Transverse colon (tissue), 4 donors: ENCODE data around the gene INTS7. TPM values are rescaled to one million over a fixed set of nuclear protein-coding genes. Genes with fewer than 3 reads are reported as not detected.

ENCODE experiments used
- DNase-seq: peaks from one replicate; pipeline ENCODE4 v3.0.0-alpha.2; 2019
- H3K27ac ChIP-seq, 4 donors: fragments of 200-600 bp; sonication (generic); 2 replicates each; pipeline ENCODE4 v1.5.1; 2016 to 2018; ENCODE audit warnings: inconsistent platforms in 4 of 4
- H3K27me3 ChIP-seq: fragments of 200-600 bp; sonication (generic); 2 replicates; pipeline ENCODE4 v1.5.1; 2017; ENCODE audit warnings: inconsistent platforms
- H3K36me3 ChIP-seq, 4 donors: fragments of 200-600 bp; sonication (generic); 2 replicates each; pipeline ENCODE4 v1.5.1; 2017 to 2019; ENCODE audit warnings: inconsistent platforms in 4 of 4
- H3K4me1 ChIP-seq, 4 donors: fragments of 200-600 bp; sonication (generic); 2 replicates each; pipeline ENCODE4 v1.5.1; 2017 to 2020; ENCODE audit warnings: inconsistent platforms in 4 of 4
- H3K4me3 ChIP-seq, 4 donors: fragments of 200-600 bp; sonication (generic); 1 replicate in 1 of 4; 2 replicates in 3 of 4; pipeline versions ENCODE4 v1.5.1 to v1.6.1; 2017 to 2019; ENCODE audit warnings: inconsistent platforms in 4 of 4
- H3K9me3 ChIP-seq, 2 donors: fragments of 200-600 bp; sonication (generic); 2 replicates each; pipeline ENCODE4 v1.5.1; 2017 to 2019; ENCODE audit warnings: inconsistent platforms in 2 of 2
- CTCF ChIP-seq, 5 experiments: fragments of 200-600 bp in 3 of 5; fragments of 450-650 bp in 2 of 5; sonication (generic) in 3 of 5; IDR thresholded peaks; 1 replicate in 2 of 5; 2 replicates in 3 of 5; pipeline ENCODE4 v1.5.1; 2016 to 2017; ENCODE audit warnings: antibody characterized with exemption in 5 of 5, inconsistent platforms in 3 of 5, mild to moderate bottlenecking in 2 of 5, moderate library complexity in 1 of 5
- EP300 ChIP-seq: sonication (generic); formaldehyde crosslinking; IDR thresholded peaks from one replicate; pipeline ENCODE4 v1.6.1; 2017; ENCODE audit warnings: antibody characterized with exemption, low read depth
- POLR2A ChIP-seq: fragments of 450-650 bp; IDR thresholded peaks from one replicate; pipeline ENCODE4 v1.6.1; 2016; ENCODE audit warnings: antibody characterized with exemption, mild to moderate bottlenecking, moderate library complexity
- POLR2AphosphoS5 ChIP-seq, 3 donors: sonication (generic); formaldehyde crosslinking; IDR thresholded peaks; one replicate each; pipeline ENCODE4 v1.6.1; 2016; ENCODE audit warnings: antibody characterized with exemption in 3 of 3
- WGBS, 2 donors: methylation state at CpG; one replicate each; pipeline ENCODE4 v1.1.5; 2018; ENCODE audit warnings: low coverage in 1 of 2; 5-methylcytosine and 5-hydroxymethylcytosine counted together
- in situ Hi-C, 4 donors: fragments of 200-750 bp; cut with MboI; loops; one replicate each; pipeline versions ENCODE4 v1.15.0 to v1.15.1; 2017; ENCODE audit warnings: low sequenced_read_pairs in 3 of 4, low pct_ligation_motif_present in 1 of 4, low pct_unique_long_range_greater_than_20kb in 1 of 4
- intact Hi-C: fragments of 100-400 bp; cut with DNase I; formaldehyde crosslinking; loops from one replicate; pipeline ENCODE4 v1.15.1; 2023; ENCODE audit warnings: low total_unique reads
- total RNA-seq, 4 donors: library from RNA; depleted of rRNA; stranded (reverse); fragments of >200 nt; gene quantifications; one replicate each; pipeline ENCODE4 v1.1.0, GENCODE V29; 2016

Gene INTS7
- total RNA-seq, 4 donors from 2014 or later = 7.1 to 10.0 (median 9.5) TPM

GRCh38 chr1:211929683-211930082, 105.7 kb downstream of the INTS7 start:
- in situ Hi-C loops (no loop called here), intact Hi-C loops (no loop called here)
- TF ChIP-seq POLR2AphosphoS5 (IDR thresholded peaks at IDR 0.05) = no peak
- TF ChIP-seq EP300 = no peak
- TF ChIP-seq CTCF (IDR thresholded peaks at IDR 0.05) = no peak
- TF ChIP-seq POLR2A = no peak
- WGBS, 2 donors = 67 to 83% methylated on average over 2 of the region's 2 CpGs
- Histone ChIP-seq H3K36me3 (no peaks in the 10 kb centered on the region), H3K4me1 (peaks cover 5 to 23% (median 12%) of the 10 kb centered on the region in 4 donors), H3K4me3 (no peak overlapping the region), H3K27ac (peak overlapping the region; percentile 67 to 80 (median 76)), H3K27me3 (no peaks in the 10 kb centered on the region), H3K9me3 (no peaks in the 10 kb centered on the region)
- DNase-seq = no peak

GRCh38 chr1:211928993-211929637, 106.2 kb downstream of the INTS7 start:
- no peaks in the 10 kb centered on the region for H3K36me3 ChIP-seq
- no peaks in the 10 kb centered on the region for H3K9me3 ChIP-seq
- H3K27me3 ChIP-seq = no peaks in the 10 kb centered on the region
- TF ChIP-seq EP300 = no peak
- TF ChIP-seq POLR2AphosphoS5 (IDR thresholded peaks at IDR 0.05) = no peak
- no peak for TF ChIP-seq POLR2A
- no peak for TF ChIP-seq CTCF (IDR thresholded peaks at IDR 0.05)
- peak overlapping the region; percentile 67 to 80 (median 76) for H3K27ac ChIP-seq
- in situ Hi-C loops (no loop called here), intact Hi-C loops (no loop called here)
- H3K4me3 ChIP-seq = no peak overlapping the region
- peaks cover 5 to 23% (median 12%) of the 10 kb centered on the region in 4 donors for H3K4me1 ChIP-seq
- peak; percentile 71 for DNase-seq
- 41 to 67% methylated on average over 3 to 9 of the region's 9 CpGs for WGBS, 2 donors

- DNase-seq = no peak
- WGBS, 2 donors = 50 to 58% methylated on average over 1 of the region's 1 CpG
- Histone ChIP-seq H3K4me3 (no peak overlapping the region), H3K9me3 (no peaks in the 10 kb centered on the region), H3K27ac (peak overlapping the region; percentile 67 to 80 (median 76)), H3K36me3 (no peaks in the 10 kb centered on the region), H3K27me3 (no peaks in the 10 kb centered on the region), H3K4me1 (peaks cover 5 to 23% (median 12%) of the 10 kb centered on the region in 4 donors)
- intact Hi-C loops (no loop called here), in situ Hi-C loops (no loop called here)
- TF ChIP-seq EP300 (no peak), CTCF (IDR thresholded peaks at IDR 0.05) (no peak), POLR2A (no peak), POLR2AphosphoS5 (IDR thresholded peaks at IDR 0.05) (no peak)
Measured at GRCh38 chr1:211928290-211928801, 107.0 kb downstream of the INTS7 start.

- intact Hi-C loops (no loop called here), in situ Hi-C loops (no loop called here)
- 35% methylated on average over 7 of the region's 7 CpGs; no CpG with 5 or more reads in 1 of the 2 donors for WGBS, 2 donors
- Histone ChIP-seq H3K4me3 (no peak overlapping the region), H3K36me3 (no peaks in the 10 kb centered on the region), H3K27ac (no peak overlapping the region), H3K9me3 (no peaks in the 10 kb centered on the region), H3K27me3 (no peaks in the 10 kb centered on the region), H3K4me1 (peaks cover 7 to 29% (median 15%) of the 10 kb centered on the region in 4 donors)
- DNase-seq = peak; percentile 77
- TF ChIP-seq POLR2A = no peak
- TF ChIP-seq CTCF (IDR thresholded peaks at IDR 0.05) = no peak
- TF ChIP-seq EP300 = no peak
- TF ChIP-seq POLR2AphosphoS5 (IDR thresholded peaks at IDR 0.05) = no peak
Measured at GRCh38 chr1:211925016-211925415, 110.3 kb downstream of the INTS7 start.
